HL-60 (cell line): ENCODE data around the gene TRAF4.

Experiments
- POLR2AphosphoS5 ChIP-seq: IDR thresholded peaks from 2 replicates; pipeline ENCODE4 v1.6.1; 2012; ENCODE audit warnings: low read depth
- REST ChIP-seq: IDR thresholded peaks from 2 replicates; pipeline ENCODE4 v1.6.1; 2012; ENCODE audit warnings: low read depth; ENCODE audit not compliant: insufficient replicate concordance
- TF ChIP-seq, protein P1 (sequence below): IDR thresholded peaks from one replicate; pipeline ENCODE4 v1.5.1; 2011; ENCODE audit warnings: low read length, control low read depth, inconsistent platforms; ENCODE audit not compliant: insufficient read depth

DNA sequence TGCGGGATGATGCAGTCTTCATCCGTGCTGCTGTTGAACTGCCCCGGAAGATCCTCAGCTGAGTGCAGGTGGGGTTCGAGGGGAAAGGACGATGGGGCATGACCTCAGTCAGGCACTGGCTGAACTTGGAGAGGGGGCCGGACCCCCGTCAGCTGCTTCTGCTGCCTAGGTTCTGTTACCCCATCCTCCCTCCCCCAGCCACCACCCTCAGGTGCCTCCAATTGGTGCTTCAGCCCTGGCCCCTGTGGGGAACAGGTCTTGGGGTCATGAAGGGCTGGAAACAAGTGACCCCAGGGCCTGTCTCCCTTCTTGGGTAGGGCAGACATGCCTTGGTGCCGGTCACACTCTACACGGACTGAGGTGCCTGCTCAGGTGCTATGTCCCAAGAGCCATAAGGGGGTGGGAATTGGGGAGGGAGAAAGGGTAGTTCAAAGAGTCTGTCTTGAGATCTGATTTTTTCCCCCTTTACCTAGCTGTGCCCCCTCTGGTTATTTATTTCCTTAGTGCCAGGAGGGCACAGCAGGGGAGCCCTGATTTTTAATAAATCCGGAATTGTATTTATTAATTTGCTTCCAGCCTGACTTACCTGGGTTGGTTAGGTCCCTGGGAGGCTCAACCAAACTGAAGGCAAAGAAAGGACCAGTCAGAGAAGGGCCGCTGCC is 5.8 kb downstream of the TRAF4 start:
- TF ChIP-seq, protein P1, sequence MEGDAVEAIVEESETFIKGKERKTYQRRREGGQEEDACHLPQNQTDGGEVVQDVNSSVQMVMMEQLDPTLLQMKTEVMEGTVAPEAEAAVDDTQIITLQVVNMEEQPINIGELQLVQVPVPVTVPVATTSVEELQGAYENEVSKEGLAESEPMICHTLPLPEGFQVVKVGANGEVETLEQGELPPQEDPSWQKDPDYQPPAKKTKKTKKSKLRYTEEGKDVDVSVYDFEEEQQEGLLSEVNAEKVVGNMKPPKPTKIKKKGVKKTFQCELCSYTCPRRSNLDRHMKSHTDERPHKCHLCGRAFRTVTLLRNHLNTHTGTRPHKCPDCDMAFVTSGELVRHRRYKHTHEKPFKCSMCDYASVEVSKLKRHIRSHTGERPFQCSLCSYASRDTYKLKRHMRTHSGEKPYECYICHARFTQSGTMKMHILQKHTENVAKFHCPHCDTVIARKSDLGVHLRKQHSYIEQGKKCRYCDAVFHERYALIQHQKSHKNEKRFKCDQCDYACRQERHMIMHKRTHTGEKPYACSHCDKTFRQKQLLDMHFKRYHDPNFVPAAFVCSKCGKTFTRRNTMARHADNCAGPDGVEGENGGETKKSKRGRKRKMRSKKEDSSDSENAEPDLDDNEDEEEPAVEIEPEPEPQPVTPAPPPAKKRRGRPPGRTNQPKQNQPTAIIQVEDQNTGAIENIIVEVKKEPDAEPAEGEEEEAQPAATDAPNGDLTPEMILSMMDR, result no peak
- TF ChIP-seq REST (no peak), POLR2AphosphoS5 (no peak)
